Neural progenitor cell (in vitro differentiated cells): ENCODE measurements around the gene MAGI2.

Source experiments
- CTCF ChIP-seq: fragments of 200-600 bp; sonication (generic); IDR thresholded peaks from 2 replicates; pipeline ENCODE4 v1.5.1; 2017; ENCODE audit warnings: antibody characterized with exemption, mild to moderate bottlenecking
- EZH2 ChIP-seq: fragments of 200-600 bp; sonication (generic); IDR thresholded peaks from 2 replicates; pipeline ENCODE4 v1.6.1; 2017; ENCODE audit warnings: antibody characterized with exemption, mild to moderate bottlenecking, moderate library complexity

GRCh38 chr7:78683566-78683965, 769.9 kb downstream of the MAGI2 start:
- TF ChIP-seq CTCF: no peak
- no peak for TF ChIP-seq EZH2
